Panc1 (cell line): ENCODE data around the gene CAPZA2. TPM values are rescaled to one million over a fixed set of nuclear protein-coding genes. Genes with fewer than 3 reads are reported as not detected.

ENCODE experiments used
- ATAC-seq: fragments of 200-7000 bp; cut with Tn5 transposase; 2 replicates; pipeline ENCODE4 v1.9.1; 2020; ENCODE audit warnings: mild to moderate bottlenecking, moderate library complexity
- BruUV-seq: library from RNA; stranded (reverse); fragments of 400-500 nt; replicated peaks from 2 replicates; lab custom pipeline; 2021; lab: Mats Ljungman, UMichigan
- CTCF ChIA-PET: fragments of 300-600 bp; sonication (Branson Sonifier 250); formaldehyde crosslinking; loops from one replicate; lab custom pipeline; 2022; ENCODE audit warnings: antibody characterized with exemption; lab: Charles Lee
- POLR2A ChIA-PET: fragments of 300-600 bp; sonication (Branson Sonifier 250); formaldehyde crosslinking; loops from one replicate; lab custom pipeline; 2022; ENCODE audit warnings: antibody characterized with exemption; lab: Charles Lee
- DNase-seq: peaks from one replicate; pipeline ENCODE4 v3.0.0-alpha.2; 2010; ENCODE audit warnings: low read depth, low spot score
- H3K27ac ChIP-seq: 2 replicates; pipeline ENCODE4 v1.5.1; 2011; ENCODE audit warnings: mild to moderate bottlenecking, low read length, inconsistent platforms
- H3K27me3 ChIP-seq: fragments of 200-500 bp; sonication (Bioruptor generic); 2 replicates; pipeline ENCODE4 v1.6.0; 2014; ENCODE audit warnings: low read length, inconsistent platforms; ENCODE audit not compliant: control insufficient read depth, insufficient read depth
- H3K36me3 ChIP-seq: fragments of 200-500 bp; sonication (Bioruptor generic); 2 replicates; pipeline ENCODE4 v1.5.1; 2014; ENCODE audit warnings: inconsistent platforms, mild to moderate bottlenecking, low read length, moderate library complexity; ENCODE audit not compliant: control insufficient read depth, insufficient read depth
- H3K4me1 ChIP-seq: 2 replicates; pipeline ENCODE4 v1.5.1; 2011; ENCODE audit warnings: inconsistent platforms, mild to moderate bottlenecking, low read length, moderate library complexity; ENCODE audit not compliant: control insufficient read depth, insufficient read depth
- H3K4me3 ChIP-seq, 2 experiments: 2 replicates each; pipeline ENCODE4 v1.5.1; 2011 to 2012; ENCODE audit warnings: low read depth in 2 of 2, low read length in 2 of 2, mild to moderate bottlenecking in 2 of 2, inconsistent platforms in 1 of 2, moderate library complexity in 1 of 2
- H3K9me3 ChIP-seq: fragments of 200-500 bp; sonication (Bioruptor generic); 2 replicates; pipeline ENCODE4 v1.5.1; 2014; ENCODE audit warnings: low read depth, mild to moderate bottlenecking, inconsistent platforms, low read length, moderate library complexity; ENCODE audit not compliant: control insufficient read depth, insufficient read depth
- CTCF ChIP-seq: fragments of 450-650 bp; IDR thresholded peaks from 2 replicates; pipeline ENCODE4 v1.5.1; 2017; ENCODE audit warnings: mild to moderate bottlenecking
- POLR2AphosphoS5 ChIP-seq: IDR thresholded peaks from 2 replicates; pipeline ENCODE4 v1.6.1; 2012; ENCODE audit warnings: mild to moderate bottlenecking, low read depth, low read length, moderate library complexity
- SIN3A ChIP-seq: IDR thresholded peaks from 2 replicates; pipeline ENCODE4 v1.6.1; 2012; ENCODE audit warnings: low read depth, mild to moderate bottlenecking, low read length, moderate library complexity, borderline replicate concordance; ENCODE audit not compliant: insufficient read depth
- TCF7L2 ChIP-seq: IDR thresholded peaks from 2 replicates; pipeline ENCODE4 v1.6.1; 2011; ENCODE audit warnings: mild to moderate bottlenecking, low read depth, low read length, inconsistent platforms
- in situ Hi-C: cut with HindIII; loops from 2 replicates; pipeline ENCODE4 v1.10.0; 2016; ENCODE audit warnings: low sequenced_read_pairs, low pct_unique_long_range_greater_than_20kb
- intact Hi-C: fragments of 100-400 bp; cut with micrococcal nuclease; formaldehyde crosslinking; loops from one replicate; pipeline ENCODE4 v1.10.0; 2022; ENCODE audit not compliant: unreplicated experiment
- total RNA-seq: library from RNA; stranded (reverse); gene quantifications from one replicate; pipeline ENCODE4 v1.2.1, GENCODE V29; 2021; ENCODE audit not compliant: unreplicated experiment
- TF ChIP-seq, protein P1 (sequence below), 2 experiments: IDR thresholded peaks; 2 replicates each; pipeline ENCODE4 v1.6.1; 2011 to 2012; ENCODE audit warnings: low read depth in 2 of 2, control low read depth in 1 of 2, low read length in 1 of 2, mild to moderate bottlenecking in 1 of 2, moderate library complexity in 1 of 2; ENCODE audit not compliant: insufficient read depth in 1 of 2

CAPZA2 gene
- total RNA-seq, 1 experiment from 2014 or later: 195 TPM

GRCh38 chr7:116902867-116903266, 40.5 kb downstream of the CAPZA2 start:
- ATAC-seq (no peak), DNase-seq (no peak)
- ChIA-PET CTCF (no interaction called here), POLR2A (no interaction called here)
- Histone ChIP-seq H3K4me1 (no peaks in the 10 kb centered on the region), H3K27me3 (no peaks in the 10 kb centered on the region), H3K36me3 (peaks cover 36% of the 10 kb centered on the region), H3K27ac (no peak overlapping the region), H3K9me3 (no peaks in the 10 kb centered on the region), H3K4me3 (no peak overlapping the region)
- in situ Hi-C loops: no loop called here
- intact Hi-C loops: no loop called here
- BruUV-seq: no TSS peak
- no peak for TF ChIP-seq TCF7L2

- Histone ChIP-seq H3K27ac (no peak overlapping the region), H3K36me3 (peaks cover 17% of the 10 kb centered on the region; the same call in 1 of the 2 replicates), H3K4me3 (no peak overlapping the region), H3K4me1 (no peaks in the 10 kb centered on the region), H3K9me3 (no peaks in the 10 kb centered on the region), H3K27me3 (no peaks in the 10 kb centered on the region)
- ATAC-seq (no peak), DNase-seq (no peak)
- intact Hi-C loops: no loop called here
- ChIA-PET CTCF (no interaction called here), POLR2A (no interaction called here)
- TF ChIP-seq SIN3A (no peak), POLR2AphosphoS5 (no peak), TCF7L2 (no peak), CTCF (no peak)
- TF ChIP-seq, protein P1, sequence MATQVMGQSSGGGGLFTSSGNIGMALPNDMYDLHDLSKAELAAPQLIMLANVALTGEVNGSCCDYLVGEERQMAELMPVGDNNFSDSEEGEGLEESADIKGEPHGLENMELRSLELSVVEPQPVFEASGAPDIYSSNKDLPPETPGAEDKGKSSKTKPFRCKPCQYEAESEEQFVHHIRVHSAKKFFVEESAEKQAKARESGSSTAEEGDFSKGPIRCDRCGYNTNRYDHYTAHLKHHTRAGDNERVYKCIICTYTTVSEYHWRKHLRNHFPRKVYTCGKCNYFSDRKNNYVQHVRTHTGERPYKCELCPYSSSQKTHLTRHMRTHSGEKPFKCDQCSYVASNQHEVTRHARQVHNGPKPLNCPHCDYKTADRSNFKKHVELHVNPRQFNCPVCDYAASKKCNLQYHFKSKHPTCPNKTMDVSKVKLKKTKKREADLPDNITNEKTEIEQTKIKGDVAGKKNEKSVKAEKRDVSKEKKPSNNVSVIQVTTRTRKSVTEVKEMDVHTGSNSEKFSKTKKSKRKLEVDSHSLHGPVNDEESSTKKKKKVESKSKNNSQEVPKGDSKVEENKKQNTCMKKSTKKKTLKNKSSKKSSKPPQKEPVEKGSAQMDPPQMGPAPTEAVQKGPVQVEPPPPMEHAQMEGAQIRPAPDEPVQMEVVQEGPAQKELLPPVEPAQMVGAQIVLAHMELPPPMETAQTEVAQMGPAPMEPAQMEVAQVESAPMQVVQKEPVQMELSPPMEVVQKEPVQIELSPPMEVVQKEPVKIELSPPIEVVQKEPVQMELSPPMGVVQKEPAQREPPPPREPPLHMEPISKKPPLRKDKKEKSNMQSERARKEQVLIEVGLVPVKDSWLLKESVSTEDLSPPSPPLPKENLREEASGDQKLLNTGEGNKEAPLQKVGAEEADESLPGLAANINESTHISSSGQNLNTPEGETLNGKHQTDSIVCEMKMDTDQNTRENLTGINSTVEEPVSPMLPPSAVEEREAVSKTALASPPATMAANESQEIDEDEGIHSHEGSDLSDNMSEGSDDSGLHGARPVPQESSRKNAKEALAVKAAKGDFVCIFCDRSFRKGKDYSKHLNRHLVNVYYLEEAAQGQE (IDR thresholded peaks at IDR 0.05; ENCODE audit: insufficient read depth in 1 of 2, low read depth in 2 of 2, low read length in 1 of 2): no peak
- BruUV-seq: no TSS peak
- in situ Hi-C loops: no loop called here
These were observed 44.0 kb downstream of the CAPZA2 start for GRCh38 chr7:116906391-116906790.

- no peak for ATAC-seq
- no peak for DNase-seq
- Histone ChIP-seq H3K27me3 (no peaks in the 10 kb centered on the region), H3K36me3 (peaks cover 34% of the 10 kb centered on the region), H3K9me3 (no peaks in the 10 kb centered on the region), H3K4me1 (no peaks in the 10 kb centered on the region), H3K27ac (no peak overlapping the region), H3K4me3 (no peak overlapping the region)
- BruUV-seq: no TSS peak
- CTCF ChIA-PET: interaction anchor here (0.7 kb wide), 1 partner anchor 256 kb away, joined by 3 read pairs; no protein-coding TSS in a partner anchor
- intact Hi-C loops (no loop called here), in situ Hi-C loops (no loop called here)
- no peak for TF ChIP-seq SIN3A
- no peak for TF ChIP-seq POLR2AphosphoS5
- no peak for TF ChIP-seq TCF7L2
- TF ChIP-seq, protein P1 (IDR thresholded peaks at IDR 0.05; ENCODE audit: insufficient read depth in 1 of 2, low read depth in 2 of 2, low read length in 1 of 2): no peak
- no peak for TF ChIP-seq CTCF
- POLR2A ChIA-PET: no interaction called here
These were observed 48.0 kb downstream of the CAPZA2 start for GRCh38 chr7:116910383-116910782.
